ENCODE results near the gene HMGXB3.

HMGXB3 gene

GRCh38 chr5:150022158-150022531, 21.6 kb downstream of the HMGXB3 start:
- H3K4me2 ChIP-seq (ENCODE audit: insufficient read depth, low read length, poor library complexity, severe bottlenecking): no peak overlapping the region
- no peaks in the 10 kb centered on the region for H3K27me3 ChIP-seq (ENCODE audit: control insufficient read depth in 3 of 3, insufficient read depth in 3 of 3, low read depth in 1 of 3, low read length in 3 of 3)
- no peak overlapping the region for H3K18ac ChIP-seq (ENCODE audit: low read length)
- no peak overlapping the region for H3K9ac ChIP-seq (ENCODE audit: low read depth, low read length, poor library complexity)
- no peak overlapping the region for H3K27ac ChIP-seq (replicated peaks; ENCODE audit: low read length)
- no peak for DNase-seq (ENCODE audit: low spot score)
- H2BK12ac ChIP-seq (ENCODE audit: low read length): no peak overlapping the region
- no peak overlapping the region for H3K14ac ChIP-seq (ENCODE audit: low read length)
- peaks cover 29 to 98% of the 10 kb centered on the region in 2 donors for H3K36me3 ChIP-seq (replicated peaks in 1 of 2; ENCODE audit: control insufficient read depth in 2 of 2, insufficient read depth in 2 of 2, low read length in 2 of 2)
- H3K4me3 ChIP-seq (ENCODE audit: low read length in 2 of 2): no peak overlapping the region
- no peaks in the 10 kb centered on the region for H3K79me1 ChIP-seq (ENCODE audit: low read depth, low read length)
- no peak overlapping the region for H2BK120ac ChIP-seq (ENCODE audit: low read depth, low read length)
- no CpG with 5 or more reads among the region's 1 CpG for WGBS, 2 donors (ENCODE audit: extremely low coverage in 2 of 2, insufficient read length in 2 of 2, insufficient replicate concordance in 1 of 2)
- H4K91ac ChIP-seq (ENCODE audit: low read depth, low read length, poor library complexity): no peak overlapping the region
- H3K4me1 ChIP-seq (ENCODE audit: control insufficient read depth in 2 of 2, insufficient read depth in 1 of 2, low read depth in 1 of 2, low read length in 2 of 2): no peaks in the 10 kb centered on the region
- H4K8ac ChIP-seq (ENCODE audit: low read depth, low read length): no peak overlapping the region
- no peak overlapping the region for H2AFZ ChIP-seq (ENCODE audit: low read length)
- no peak overlapping the region for H2BK15ac ChIP-seq (ENCODE audit: low read length)
- H2AK5ac ChIP-seq (ENCODE audit: low read depth, low read length): no peak overlapping the region
- H3K4ac ChIP-seq (ENCODE audit: low read length): no peak overlapping the region
- no peak overlapping the region for H3K23ac ChIP-seq (ENCODE audit: low read depth, low read length, poor library complexity)
- no peaks in the 10 kb centered on the region for H3K9me3 ChIP-seq (replicated peaks in 1 of 2; ENCODE audit: control insufficient read depth in 2 of 2, insufficient read depth in 1 of 2, low read depth in 1 of 2, low read length in 2 of 2)
- no peak overlapping the region for H2BK5ac ChIP-seq (ENCODE audit: low read length)

DNA sequence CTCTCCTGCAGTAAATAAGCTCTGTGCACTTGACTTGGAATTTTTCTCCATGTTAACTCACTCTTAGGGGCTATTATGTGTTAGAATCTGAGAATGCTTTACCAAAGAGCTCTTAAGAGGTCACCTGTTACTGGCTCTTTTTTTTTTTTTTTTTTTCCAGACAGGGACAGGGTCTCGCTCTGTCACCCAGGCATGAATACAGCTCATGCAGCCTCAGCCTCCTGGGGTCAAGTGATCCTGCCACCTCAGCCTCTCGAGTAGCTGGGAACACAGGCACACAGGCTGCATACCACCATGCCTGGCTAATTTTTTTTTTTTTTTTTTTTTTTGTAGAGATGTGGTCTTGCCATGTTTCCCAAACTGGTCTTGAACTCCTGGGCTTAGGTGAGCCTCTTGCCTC, 22.1 kb downstream of the HMGXB3 start:
- no peak overlapping the region for H2AK5ac ChIP-seq (ENCODE audit: low read depth, low read length)
- no peak overlapping the region for H2BK5ac ChIP-seq (ENCODE audit: low read length)
- no peaks in the 10 kb centered on the region for H3K27me3 ChIP-seq (ENCODE audit: control insufficient read depth in 3 of 3, insufficient read depth in 3 of 3, low read depth in 1 of 3, low read length in 3 of 3)
- H3K27ac ChIP-seq (replicated peaks; ENCODE audit: low read length): no peak overlapping the region
- H3K14ac ChIP-seq (ENCODE audit: low read length): no peak overlapping the region
- no peak overlapping the region for H2AFZ ChIP-seq (ENCODE audit: low read length)
- H2BK15ac ChIP-seq (ENCODE audit: low read length): no peak overlapping the region
- peaks cover 26 to 98% of the 10 kb centered on the region in 2 donors for H3K36me3 ChIP-seq (replicated peaks in 1 of 2; ENCODE audit: control insufficient read depth in 2 of 2, insufficient read depth in 2 of 2, low read length in 2 of 2)
- H3K9me3 ChIP-seq (replicated peaks in 1 of 2; ENCODE audit: control insufficient read depth in 2 of 2, insufficient read depth in 1 of 2, low read depth in 1 of 2, low read length in 2 of 2): no peaks in the 10 kb centered on the region
- no peaks in the 10 kb centered on the region for H3K79me1 ChIP-seq (ENCODE audit: low read depth, low read length)
- H2BK120ac ChIP-seq (ENCODE audit: low read depth, low read length): no peak overlapping the region
- H3K23ac ChIP-seq (ENCODE audit: low read depth, low read length, poor library complexity): no peak overlapping the region
- no peaks in the 10 kb centered on the region for H3K4me1 ChIP-seq (ENCODE audit: control insufficient read depth in 2 of 2, insufficient read depth in 1 of 2, low read depth in 1 of 2, low read length in 2 of 2)
- H3K9ac ChIP-seq (ENCODE audit: low read depth, low read length, poor library complexity): no peak overlapping the region
- no peak for DNase-seq (ENCODE audit: low spot score)
- H3K4me2 ChIP-seq (ENCODE audit: insufficient read depth, low read length, poor library complexity, severe bottlenecking): no peak overlapping the region
- no peak overlapping the region for H3K4me3 ChIP-seq (ENCODE audit: low read length in 2 of 2)
- WGBS, 2 donors (ENCODE audit: extremely low coverage in 2 of 2, insufficient read length in 2 of 2, insufficient replicate concordance in 1 of 2): no CpG with 5 or more reads among the region's 2 CpGs
- H2BK12ac ChIP-seq (ENCODE audit: low read length): no peak overlapping the region
- no peak overlapping the region for H3K4ac ChIP-seq (ENCODE audit: low read length)
- H3K18ac ChIP-seq (ENCODE audit: low read length): no peak overlapping the region
- no peak overlapping the region for H4K8ac ChIP-seq (ENCODE audit: low read depth, low read length)
- no peak overlapping the region for H4K91ac ChIP-seq (ENCODE audit: low read depth, low read length, poor library complexity)

DNA sequence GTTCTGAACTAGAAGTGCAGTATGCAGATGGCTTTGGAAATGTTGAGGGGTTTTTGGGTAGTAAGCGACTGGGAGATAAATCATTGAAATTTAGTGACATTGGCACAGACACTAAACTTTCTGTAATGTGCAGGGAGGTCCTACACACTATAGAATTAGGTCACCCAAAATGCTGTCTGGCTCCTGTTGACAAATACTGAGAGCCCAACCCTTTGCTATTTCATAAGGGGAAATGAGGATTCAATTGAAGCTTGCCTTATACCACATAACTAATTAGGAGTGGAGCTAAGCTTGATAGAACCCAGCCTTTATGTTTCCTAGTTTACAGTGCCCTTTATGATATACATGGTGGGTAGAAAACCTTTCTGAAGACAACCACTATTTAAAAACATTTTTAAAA, 22.6 kb downstream of the HMGXB3 start:
- H3K36me3 ChIP-seq (replicated peaks in 1 of 2; ENCODE audit: control insufficient read depth in 2 of 2, insufficient read depth in 2 of 2, low read length in 2 of 2): peaks cover 28 to 99% of the 10 kb centered on the region in 2 donors
- H3K27ac ChIP-seq (replicated peaks; ENCODE audit: low read length): no peak overlapping the region
- no CpG with 5 or more reads among the region's 1 CpG for WGBS, 2 donors (ENCODE audit: extremely low coverage in 2 of 2, insufficient read length in 2 of 2, insufficient replicate concordance in 1 of 2)

DNA sequence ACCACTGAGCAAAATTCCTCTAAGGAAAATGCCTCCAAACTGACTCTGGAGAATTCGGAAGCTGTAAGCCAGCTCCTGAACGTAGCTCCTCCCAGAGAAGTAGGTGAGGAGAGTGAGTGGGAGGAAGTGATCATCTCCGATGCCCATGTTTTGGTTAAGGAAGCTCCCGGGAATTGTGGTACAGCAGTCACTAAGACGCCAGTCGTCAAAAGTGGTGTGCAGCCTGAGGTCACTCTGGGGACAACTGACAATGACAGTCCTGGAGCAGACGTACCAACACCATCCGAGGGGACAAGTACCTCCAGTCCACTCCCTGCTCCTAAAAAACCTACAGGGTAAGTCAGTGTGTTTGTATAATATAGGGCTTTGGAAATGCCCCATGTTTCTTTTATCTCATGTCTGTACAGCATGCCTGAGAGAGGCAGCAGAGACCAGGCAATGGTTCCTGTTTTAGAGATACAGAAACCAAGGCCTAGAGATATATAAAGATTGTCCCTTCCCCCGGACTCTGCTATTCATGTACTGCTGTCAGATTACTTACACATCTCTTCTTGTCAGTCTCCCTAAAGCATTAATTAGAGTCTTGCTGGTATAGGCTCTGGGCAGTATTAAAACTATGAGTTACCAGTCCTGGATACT, 23.9 kb downstream of the HMGXB3 start:
- Histone ChIP-seq H2AK5ac (ENCODE audit: low read depth, low read length) (no peak overlapping the region), H3K79me1 (ENCODE audit: low read depth, low read length) (no peaks in the 10 kb centered on the region), H3K14ac (ENCODE audit: low read length) (no peak overlapping the region), H3K27me3 (ENCODE audit: control insufficient read depth in 3 of 3, insufficient read depth in 3 of 3, low read depth in 1 of 3, low read length in 3 of 3) (no peaks in the 10 kb centered on the region), H3K9ac (ENCODE audit: low read depth, low read length, poor library complexity) (no peak overlapping the region), H3K4me1 (ENCODE audit: control insufficient read depth in 2 of 2, insufficient read depth in 1 of 2, low read depth in 1 of 2, low read length in 2 of 2) (no peaks in the 10 kb centered on the region), H3K27ac (replicated peaks; ENCODE audit: low read length) (no peak overlapping the region), H3K4me3 (ENCODE audit: low read length in 2 of 2) (no peak overlapping the region), H4K91ac (ENCODE audit: low read depth, low read length, poor library complexity) (no peak overlapping the region), H4K8ac (ENCODE audit: low read depth, low read length) (no peak overlapping the region), H2BK15ac (ENCODE audit: low read length) (no peak overlapping the region), H3K4me2 (ENCODE audit: insufficient read depth, low read length, poor library complexity, severe bottlenecking) (no peak overlapping the region), H3K9me3 (replicated peaks in 1 of 2; ENCODE audit: control insufficient read depth in 2 of 2, insufficient read depth in 1 of 2, low read depth in 1 of 2, low read length in 2 of 2) (no peaks in the 10 kb centered on the region), H2BK120ac (ENCODE audit: low read depth, low read length) (no peak overlapping the region), H3K23ac (ENCODE audit: low read depth, low read length, poor library complexity) (no peak overlapping the region), H3K18ac (ENCODE audit: low read length) (no peak overlapping the region), H2AFZ (ENCODE audit: low read length) (no peak overlapping the region), H3K4ac (ENCODE audit: low read length) (no peak overlapping the region), H2BK5ac (ENCODE audit: low read length) (no peak overlapping the region), H2BK12ac (ENCODE audit: low read length) (no peak overlapping the region), H3K36me3 (replicated peaks in 1 of 2; ENCODE audit: control insufficient read depth in 2 of 2, insufficient read depth in 2 of 2, low read length in 2 of 2) (peaks cover 23 to 95% of the 10 kb centered on the region in 2 donors)
- WGBS, 2 donors (ENCODE audit: extremely low coverage in 2 of 2, insufficient read length in 2 of 2, insufficient replicate concordance in 1 of 2): no CpG with 5 or more reads among the region's 9 CpGs
- no peak for DNase-seq (ENCODE audit: low spot score)

More for the DNA sequence above, 22.6 kb downstream of the HMGXB3 start:
- Histone ChIP-seq H2BK15ac (ENCODE audit: low read length) (no peak overlapping the region), H3K4ac (ENCODE audit: low read length) (no peak overlapping the region), H3K4me1 (ENCODE audit: control insufficient read depth in 2 of 2, insufficient read depth in 1 of 2, low read depth in 1 of 2, low read length in 2 of 2) (no peaks in the 10 kb centered on the region), H2AK5ac (ENCODE audit: low read depth, low read length) (no peak overlapping the region), H3K14ac (ENCODE audit: low read length) (no peak overlapping the region), H2AFZ (ENCODE audit: low read length) (no peak overlapping the region), H3K9me3 (replicated peaks in 1 of 2; ENCODE audit: control insufficient read depth in 2 of 2, insufficient read depth in 1 of 2, low read depth in 1 of 2, low read length in 2 of 2) (no peaks in the 10 kb centered on the region), H2BK120ac (ENCODE audit: low read depth, low read length) (no peak overlapping the region), H4K8ac (ENCODE audit: low read depth, low read length) (no peak overlapping the region), H3K23ac (ENCODE audit: low read depth, low read length, poor library complexity) (no peak overlapping the region), H3K9ac (ENCODE audit: low read depth, low read length, poor library complexity) (no peak overlapping the region), H2BK12ac (ENCODE audit: low read length) (no peak overlapping the region), H3K4me3 (ENCODE audit: low read length in 2 of 2) (no peak overlapping the region), H4K91ac (ENCODE audit: low read depth, low read length, poor library complexity) (no peak overlapping the region), H3K27me3 (ENCODE audit: control insufficient read depth in 3 of 3, insufficient read depth in 3 of 3, low read depth in 1 of 3, low read length in 3 of 3) (no peaks in the 10 kb centered on the region), H2BK5ac (ENCODE audit: low read length) (no peak overlapping the region), H3K79me1 (ENCODE audit: low read depth, low read length) (no peaks in the 10 kb centered on the region), H3K4me2 (ENCODE audit: insufficient read depth, low read length, poor library complexity, severe bottlenecking) (no peak overlapping the region), H3K18ac (ENCODE audit: low read length) (no peak overlapping the region)
- no peak for DNase-seq (ENCODE audit: low spot score)

All from neuronal stem cell (in vitro differentiated cells).